SK-N-SH (cell line): ENCODE measurements around the gene EN2. TPM values are rescaled to one million over a fixed set of nuclear protein-coding genes. Genes with fewer than 3 reads are reported as not detected.

Experiments used
- CTCF ChIA-PET: fragments of 300-600, 350-600 bp; formaldehyde crosslinking; extraction: SDS; loops from one replicate; lab custom pipeline; 2021; lab: Yijun Ruan, JAX
- POLR2A ChIA-PET: fragments of 350-600 bp; sonication (Branson Sonifier 250); formaldehyde crosslinking; extraction: SDS; loops from one replicate; lab custom pipeline; 2020; ENCODE audit warnings: antibody characterized with exemption, inconsistent platforms; lab: Yijun Ruan, JAX
- DNase-seq: peaks from one replicate; pipeline ENCODE4 v3.0.0; 2012
- H2AFZ ChIP-seq: fragments of 200-600 bp; sonication (generic); 2 replicates; pipeline ENCODE4 v1.8.1; 2016; ENCODE audit warnings: antibody characterized with exemption, mild to moderate bottlenecking, low read depth
- H3F3A ChIP-seq: fragments of 200-600 bp; sonication (generic); replicated peaks from 2 replicates; pipeline ENCODE3; 2016; ENCODE audit warnings: antibody characterized with exemption, mild to moderate bottlenecking; ENCODE audit not compliant: insufficient read depth
- H3K27ac ChIP-seq, 2 experiments: fragments of 200-500 bp in 1 of 2; fragments of 200-600 bp in 1 of 2; sonication (Bioruptor generic) in 1 of 2; sonication (generic), shearing (Covaris generic) in 1 of 2; 2 replicates each; pipeline versions ENCODE4 v1.5.1 to v1.6.1; 2014 to 2016; ENCODE audit warnings: low read depth in 2 of 2, inconsistent platforms in 1 of 2, low read length in 1 of 2, mild to moderate bottlenecking in 1 of 2, mixed read lengths in 1 of 2
- H3K27me3 ChIP-seq: fragments of 200-600 bp; sonication (generic), shearing (Covaris generic); 2 replicates; pipeline ENCODE4 v1.6.1; 2016; ENCODE audit warnings: mixed run types; ENCODE audit not compliant: insufficient read depth
- H3K36me3 ChIP-seq, 2 experiments: fragments of 200-500 bp in 1 of 2; fragments of 200-600 bp in 1 of 2; sonication (Bioruptor generic) in 1 of 2; sonication (generic) in 1 of 2; replicated peaks in 1 of 2; 2 replicates each; pipeline versions ENCODE3 to v1.5.1; 2014 to 2016; ENCODE audit warnings: low read length in 1 of 2, mild to moderate bottlenecking in 1 of 2; ENCODE audit not compliant: insufficient read depth in 2 of 2, control insufficient read depth in 1 of 2
- H3K4me1 ChIP-seq, 2 experiments: fragments of 200-500 bp in 1 of 2; fragments of 200-600 bp in 1 of 2; sonication (Bioruptor generic) in 1 of 2; sonication (generic), shearing (Covaris generic) in 1 of 2; 2 replicates each; pipeline versions ENCODE4 v1.5.1 to v1.6.1; 2014 to 2016; ENCODE audit warnings: low read depth in 1 of 2, low read length in 1 of 2, mixed run types in 1 of 2; ENCODE audit not compliant: insufficient read depth in 2 of 2, control insufficient read depth in 1 of 2
- H3K4me2 ChIP-seq: fragments of 200-600 bp; sonication (generic), shearing (Covaris generic); 2 replicates; pipeline ENCODE4 v1.6.1; 2017; ENCODE audit warnings: mixed run types
- H3K4me3 ChIP-seq, 2 experiments: fragments of 200-500 bp in 1 of 2; fragments of 200-600 bp in 1 of 2; sonication (Bioruptor generic) in 1 of 2; sonication (generic), shearing (Covaris generic) in 1 of 2; 2 replicates each; pipeline versions ENCODE4 v1.5.1 to v1.8.1; 2014 to 2016; ENCODE audit warnings: low read depth in 2 of 2, inconsistent platforms in 1 of 2, low read length in 1 of 2, mild to moderate bottlenecking in 1 of 2, mixed read lengths in 1 of 2, moderate library complexity in 1 of 2
- H3K79me2 ChIP-seq: fragments of 200-600 bp; sonication (generic); 2 replicates; pipeline ENCODE4 v1.8.1; 2017; ENCODE audit warnings: mild to moderate bottlenecking; ENCODE audit not compliant: insufficient read depth
- H3K9ac ChIP-seq: fragments of 200-600 bp; sonication (generic); 2 replicates; pipeline ENCODE4 v1.6.1; 2017; ENCODE audit warnings: mixed run types
- H3K9me2 ChIP-seq: fragments of 200-600 bp; sonication (generic); 2 replicates; pipeline ENCODE4 v1.6.1; 2017; ENCODE audit warnings: mixed run types
- H3K9me3 ChIP-seq: fragments of 200-600 bp; sonication (generic); 2 replicates; pipeline ENCODE4 v1.6.1; 2017; ENCODE audit warnings: mixed run types, mild to moderate bottlenecking, moderate library complexity
- H4K20me1 ChIP-seq: fragments of 200-600 bp; sonication (generic); 2 replicates; pipeline ENCODE4 v1.6.1; 2017; ENCODE audit warnings: mild to moderate bottlenecking, mixed run types; ENCODE audit not compliant: insufficient read depth
- CTCF ChIP-seq: fragments of 200-600 bp; sonication (generic); IDR thresholded peaks from 2 replicates; pipeline ENCODE4 v1.6.1; 2017; ENCODE audit warnings: antibody characterized with exemption, mild to moderate bottlenecking, moderate library complexity
- EP300 ChIP-seq, 2 experiments: IDR thresholded peaks; 2 replicates each; pipeline versions ENCODE4 v1.4.0 to v1.6.1; 2012; ENCODE audit warnings: borderline replicate concordance in 1 of 2, low read depth in 1 of 2, low read length in 1 of 2
- FOXJ3 ChIP-seq: sonication (generic); formaldehyde crosslinking; IDR thresholded peaks from 2 replicates; pipeline ENCODE4 v1.5.1; 2020; ENCODE audit warnings: mild to moderate bottlenecking, missing genetic modification reagents
- GABPA ChIP-seq: IDR thresholded peaks from 2 replicates; pipeline ENCODE4 v1.4.0; 2012; ENCODE audit warnings: low read depth, mild to moderate bottlenecking
- IRF3 ChIP-seq: fragments of 150-350 bp; IDR thresholded peaks from 2 replicates; pipeline ENCODE4 v1.6.1; 2016; ENCODE audit warnings: mild to moderate bottlenecking, low read depth, low read length
- MEF2A ChIP-seq: IDR thresholded peaks from 2 replicates; pipeline ENCODE4 v1.4.0; 2012; ENCODE audit warnings: low read depth, borderline replicate concordance
- MXI1 ChIP-seq: IDR thresholded peaks from 2 replicates; pipeline ENCODE4 v1.6.1; 2012; ENCODE audit warnings: mild to moderate bottlenecking, low read depth, low read length, improper control_type of control experiment
- NRF1 ChIP-seq: IDR thresholded peaks from 2 replicates; pipeline ENCODE4 v1.6.1; 2012; ENCODE audit warnings: low read depth, mild to moderate bottlenecking, low read length
- POLR2AphosphoS5 ChIP-seq: IDR thresholded peaks from 2 replicates; pipeline ENCODE4 v1.6.1; 2012; ENCODE audit warnings: low read depth, low read length
- RAD21 ChIP-seq: IDR thresholded peaks from 2 replicates; pipeline ENCODE4 v1.6.1; 2012; ENCODE audit warnings: mild to moderate bottlenecking, low read length
- RCOR1 ChIP-seq: fragments of 150-350 bp; IDR thresholded peaks from 2 replicates; pipeline ENCODE4 v1.6.1; 2017; ENCODE audit warnings: antibody characterized with exemption, low read length
- RXRA ChIP-seq: IDR thresholded peaks from 2 replicates; pipeline ENCODE4 v1.4.0; 2012; ENCODE audit warnings: low read depth, mild to moderate bottlenecking, borderline replicate concordance
- SIN3A ChIP-seq: IDR thresholded peaks from 2 replicates; pipeline ENCODE4 v1.6.1; 2012; ENCODE audit warnings: low read depth, mild to moderate bottlenecking, low read length, moderate library complexity, borderline replicate concordance
- TEAD4 ChIP-seq: IDR thresholded peaks from 2 replicates; pipeline ENCODE4 v1.4.0; 2012; ENCODE audit warnings: mild to moderate bottlenecking, borderline replicate concordance; ENCODE audit not compliant: insufficient read depth
- USF1 ChIP-seq: IDR thresholded peaks from 2 replicates; pipeline ENCODE4 v1.4.0; 2012; ENCODE audit warnings: low read depth, borderline replicate concordance
- USF2 ChIP-seq: fragments of 150-350 bp; IDR thresholded peaks from 2 replicates; pipeline ENCODE4 v1.6.1; 2017; ENCODE audit warnings: antibody characterized with exemption, low read length, low read depth, borderline replicate concordance
- ZBTB33 ChIP-seq: IDR thresholded peaks from 2 replicates; pipeline ENCODE4 v1.4.0; 2012; ENCODE audit warnings: low read depth, borderline replicate concordance
- WGBS: methylation state at CpG from one replicate; pipeline ENCODE4 v1.1.6; 2017; ENCODE audit warnings: low lambda C conversion rate; 5-methylcytosine and 5-hydroxymethylcytosine counted together
- polyA plus RNA-seq, 3 experiments: library from polyadenylated mRNA; depleted of rRNA; stranded (reverse); fragments of >200 nt; gene quantifications; 2 replicates each; pipeline ENCODE4 v1.2.3, GENCODE V29; 2012

Gene EN2
- polyA plus RNA-seq, 1 of the 3 experiments (the other 2 are of a cell fraction): 0.02 TPM

GRCh38 chr7:155431711-155432110, 26.2 kb upstream of the EN2 start:
- H4K20me1 ChIP-seq: no peaks in the 10 kb centered on the region
- no peak overlapping the region for H3K9ac ChIP-seq
- H3K36me3 ChIP-seq: no peaks in the 10 kb centered on the region
- H3K4me2 ChIP-seq: no peak overlapping the region
- no peaks in the 10 kb centered on the region for H3K9me2 ChIP-seq
- ChIA-PET CTCF (interaction anchor here (0.8 kb wide), 1 partner anchor 19 kb away, joined by 3 read pairs; no protein-coding TSS in a partner anchor), POLR2A (no interaction called here)
- TF ChIP-seq RCOR1 (no peak), RAD21 (no peak), USF1 (no peak), CTCF (no peak), RXRA (no peak), USF2 (no peak), POLR2AphosphoS5 (no peak), EP300 (IDR thresholded peaks at IDR 0.05; ENCODE audit: borderline replicate concordance in 1 of 2, low read depth in 1 of 2, low read length in 1 of 2) (no peak), MXI1 (no peak), GABPA (no peak), NRF1 (no peak), SIN3A (no peak), IRF3 (no peak), MEF2A (no peak), FOXJ3 (CRISPR knock-in tag) (no peak), ZBTB33 (no peak), TEAD4 (no peak)
- 16% methylated on average over 14 of the region's 14 CpGs for WGBS
- no peaks in the 10 kb centered on the region for H3K9me3 ChIP-seq
- no peaks in the 10 kb centered on the region for H3K79me2 ChIP-seq
- H3K4me3 ChIP-seq: no peak overlapping the region
- peaks cover 83% of the 10 kb centered on the region for H3K27me3 ChIP-seq
- H3K27ac ChIP-seq: no peak overlapping the region
- no peaks in the 10 kb centered on the region for H3K4me1 ChIP-seq
- H3F3A ChIP-seq: no peaks in the 10 kb centered on the region
- H2AFZ ChIP-seq: no peak overlapping the region
- no peak for DNase-seq
